Activated naive CD4-positive, alpha-beta T cell treated with anti-CD3 and anti-CD28 coated beads for 36 hours (primary cell): ENCODE measurements around the gene LIPK. TPM values are rescaled to one million over a fixed set of nuclear protein-coding genes. Genes with fewer than 3 reads are reported as not detected.

Source experiments
- CTCF ChIA-PET: fragments of 350-600 bp; sonication (Branson Sonifier 250); formaldehyde crosslinking; loops from one replicate; lab custom pipeline; 2021; ENCODE audit warnings: antibody characterized with exemption; lab: Charles Lee
- DNase-seq: peaks from one replicate; pipeline ENCODE4 v3.0.0-alpha.2; 2020
- H3K27ac Mint-ChIP-seq: one replicate; pipeline ENCODE4 v1.8.0; 2021; ENCODE audit warnings: mild to moderate bottlenecking, mixed read lengths
- H3K27me3 Mint-ChIP-seq: one replicate; pipeline ENCODE4 v1.8.0; 2021; ENCODE audit warnings: low read depth, mixed read lengths
- H3K36me3 Mint-ChIP-seq: one replicate; pipeline ENCODE4 v1.8.0; 2021; ENCODE audit warnings: low read depth, mixed read lengths
- H3K4me1 Mint-ChIP-seq: one replicate; pipeline ENCODE4 v1.8.0; 2021; ENCODE audit warnings: low read depth, mixed read lengths
- H3K4me3 Mint-ChIP-seq: one replicate; pipeline ENCODE4 v1.8.0; 2021; ENCODE audit warnings: mild to moderate bottlenecking, moderate library complexity, mixed read lengths
- H3K9me3 Mint-ChIP-seq: one replicate; pipeline ENCODE4 v1.8.0; 2021; ENCODE audit warnings: mixed read lengths
- intact Hi-C: fragments of 100-400 bp; cut with micrococcal nuclease; formaldehyde crosslinking; loops from one replicate; pipeline ENCODE4 v1.15.1; 2023
- total RNA-seq, 2 experiments: library from RNA; stranded (reverse); gene quantifications; one replicate each; pipeline ENCODE4 v1.2.3, GENCODE V29; 2021

The LIPK gene
- total RNA-seq, 2 experiments from 2014 or later: not detected

- Mint-ChIP-seq H3K9me3 (no peaks in the 10 kb centered on the region), H3K4me1 (peaks cover 14% of the 10 kb centered on the region), H3K36me3 (no peaks in the 10 kb centered on the region), H3K27ac (no peak overlapping the region), H3K27me3 (peaks cover 8% of the 10 kb centered on the region), H3K4me3 (no peak overlapping the region)
- DNase-seq: no peak
- CTCF ChIA-PET: interaction anchor here (0.7 to 1.3 kb wide), 2 partner anchors 23 to 62 kb away, joined by 3 read pairs; no protein-coding TSS in a partner anchor
- intact Hi-C loops: no loop called here
These were observed 82.9 kb downstream of the LIPK start for GRCh38 chr10:88788924-88789323.

GRCh38 chr10:88791924-88792323, 85.9 kb downstream of the LIPK start:
- no peak overlapping the region for H3K4me3 Mint-ChIP-seq
- H3K36me3 Mint-ChIP-seq: no peaks in the 10 kb centered on the region
- intact Hi-C loops: loop anchor here (1.0 to 5.0 kb wide), 3 partner anchors 85 to 620 kb away; partner anchors contain the start of gene IFIT5
- H3K27ac Mint-ChIP-seq: no peak overlapping the region
- DNase-seq: peak; percentile 25
- peaks cover 19% of the 10 kb centered on the region for H3K4me1 Mint-ChIP-seq
- H3K27me3 Mint-ChIP-seq: peaks cover 4% of the 10 kb centered on the region
- H3K9me3 Mint-ChIP-seq: no peaks in the 10 kb centered on the region
- CTCF ChIA-PET: interaction anchor here (0.8 to 1.0 kb wide), 2 partner anchors 19 to 73 kb away, joined by 3 read pairs; no protein-coding TSS in a partner anchor

GRCh38 chr10:88792661-88793060, 86.6 kb downstream of the LIPK start:
- no peak overlapping the region for H3K4me3 Mint-ChIP-seq
- peaks cover 19% of the 10 kb centered on the region for H3K4me1 Mint-ChIP-seq
- H3K27ac Mint-ChIP-seq: no peak overlapping the region
- H3K27me3 Mint-ChIP-seq: peaks cover 11% of the 10 kb centered on the region
- intact Hi-C loops: loop anchor here (1.0 to 5.0 kb wide), 8 partner anchors 33 to 701 kb away; partner anchors contain the start of gene IFIT5
- H3K36me3 Mint-ChIP-seq: no peaks in the 10 kb centered on the region
- CTCF ChIA-PET: interaction anchor here (1.0 kb wide), 1 partner anchor 18 kb away, joined by 3 read pairs; no protein-coding TSS in a partner anchor
- DNase-seq: no peak
- H3K9me3 Mint-ChIP-seq: no peaks in the 10 kb centered on the region

GRCh38 chr10:88793712-88794299, 87.8 kb downstream of the LIPK start:
- Mint-ChIP-seq H3K4me1 (peaks cover 19% of the 10 kb centered on the region), H3K4me3 (no peak overlapping the region), H3K36me3 (no peaks in the 10 kb centered on the region), H3K27ac (no peak overlapping the region), H3K27me3 (peaks cover 18% of the 10 kb centered on the region), H3K9me3 (no peaks in the 10 kb centered on the region)
- no peak for DNase-seq
- intact Hi-C loops: loop anchor here (1.0 to 5.0 kb wide), 8 partner anchors 31 to 703 kb away; partner anchors contain the start of gene IFIT5
- CTCF ChIA-PET: interaction anchor here (0.6 to 1.6 kb wide), 5 partner anchors 25 to 106 kb away, joined by 3 to 6 read pairs (median 3); no protein-coding TSS in a partner anchor

GRCh38 chr10:88794731-88795130, 88.7 kb downstream of the LIPK start:
- CTCF ChIA-PET: interaction anchor here (0.6 to 1.6 kb wide), 2 partner anchors 61 to 66 kb away, joined by 3 to 6 read pairs; no protein-coding TSS in a partner anchor
- Mint-ChIP-seq H3K9me3 (no peaks in the 10 kb centered on the region), H3K36me3 (no peaks in the 10 kb centered on the region), H3K27ac (no peak overlapping the region), H3K4me1 (peaks cover 19% of the 10 kb centered on the region), H3K27me3 (peaks cover 18% of the 10 kb centered on the region), H3K4me3 (no peak overlapping the region)
- no peak for DNase-seq
- intact Hi-C loops: loop anchor here (1.0 to 5.0 kb wide), 2 partner anchors 54 to 618 kb away; partner anchors contain the start of gene IFIT5

- Mint-ChIP-seq H3K4me3 (no peak overlapping the region), H3K9me3 (no peaks in the 10 kb centered on the region), H3K27ac (no peak overlapping the region), H3K27me3 (peaks cover 17% of the 10 kb centered on the region), H3K36me3 (no peaks in the 10 kb centered on the region), H3K4me1 (peaks cover 7% of the 10 kb centered on the region)
- CTCF ChIA-PET: interaction anchor here (1.0 kb wide), 1 partner anchor 235 kb away, joined by 3 read pairs; no protein-coding TSS in a partner anchor
- intact Hi-C loops: no loop called here
- peak; percentile 27 for DNase-seq
These were observed 94.4 kb downstream of the LIPK start for GRCh38 chr10:88800152-88801125.

Other genes with a start within 250 kb of the LIPK start
- gene RNLS, start 122.9 kb upstream of the LIPK start, total RNA-seq: 1 to 10 TPM; 4.0 to 4.4 TPM
- not detected for gene LIPJ, start 119.5 kb upstream of the LIPK start, total RNA-seq
- gene LIPF, start 41.8 kb upstream of the LIPK start, total RNA-seq: not detected
- not detected for gene LIPN, start 53.8 kb downstream of the LIPK start, total RNA-seq
- not detected for gene LIPM, start 96.5 kb downstream of the LIPK start, total RNA-seq
- gene ANKRD22, start 145.6 kb downstream of the LIPK start, total RNA-seq: under 1 TPM in 1 of 2 experiments, not detected in 1; 0.12 TPM
- gene STAMBPL1, start 174.0 kb downstream of the LIPK start, total RNA-seq: 10 to 100 TPM; 23.2 to 23.6 TPM
- 1 to 10 TPM; 3.6 to 4.0 TPM for gene ACTA2, start 246.5 kb downstream of the LIPK start, total RNA-seq